Measurements from ENCODE around the gene WNT3. TPM values are rescaled to one million over a fixed set of nuclear protein-coding genes. Genes with fewer than 3 reads are reported as not detected.
A peak's percentile ranks its signal among the peaks of the same experiment; 100 is the strongest.
"Not testable (repeated sequence)": the region's sequence is repeated elsewhere in the genome, so short reads cannot be mapped to it uniquely, and the experiment has no call there.

WNT3 gene
- total RNA-seq, 1 donor from 2014 or later = 14.4 TPM

GRCh38 chr17:46771561-46772474 lies 46.7 kb downstream of the WNT3 start:
- H3K9me3 Mint-ChIP-seq (ENCODE audit: unreplicated experiment) = no peaks in the 10 kb centered on the region
- H3K27me3 Mint-ChIP-seq (ENCODE audit: unreplicated experiment) = peaks cover 9% of the 10 kb centered on the region
- H3K27ac Mint-ChIP-seq (ENCODE audit: unreplicated experiment) = no peak overlapping the region
- H3K36me3 Mint-ChIP-seq (ENCODE audit: low read depth, unreplicated experiment) = peaks cover 12% of the 10 kb centered on the region
- peaks cover 12% of the 10 kb centered on the region for H3K4me1 Mint-ChIP-seq (ENCODE audit: unreplicated experiment)
- H3K4me3 Mint-ChIP-seq (ENCODE audit: unreplicated experiment) = peak overlapping the region; percentile 71
- no peak for TF ChIP-seq CTCF (IDR thresholded peaks at IDR 0.05; ENCODE audit: unreplicated experiment)
- DNase-seq (ENCODE audit: low spot score) = no peak

GRCh38 chr17:46770818-46771560 lies 47.5 kb downstream of the WNT3 start:
- Mint-ChIP-seq H3K4me1 (ENCODE audit: unreplicated experiment) (peaks cover 12% of the 10 kb centered on the region), H3K27ac (ENCODE audit: unreplicated experiment) (no peak overlapping the region), H3K9me3 (ENCODE audit: unreplicated experiment) (no peaks in the 10 kb centered on the region), H3K4me3 (ENCODE audit: unreplicated experiment) (peak overlapping the region; percentile 83), H3K36me3 (ENCODE audit: low read depth, unreplicated experiment) (peaks cover 12% of the 10 kb centered on the region), H3K27me3 (ENCODE audit: unreplicated experiment) (peaks cover 9% of the 10 kb centered on the region)
- TF ChIP-seq CTCF (IDR thresholded peaks at IDR 0.05; ENCODE audit: unreplicated experiment) = no peak
- peak; percentile 58 for DNase-seq (ENCODE audit: low spot score)

- H3K4me3 Mint-ChIP-seq (ENCODE audit: unreplicated experiment) = peak overlapping the region; percentile 83
- H3K36me3 Mint-ChIP-seq (ENCODE audit: low read depth, unreplicated experiment) = peaks cover 12% of the 10 kb centered on the region
- no peak for DNase-seq (ENCODE audit: low spot score)
- H3K4me1 Mint-ChIP-seq (ENCODE audit: unreplicated experiment) = peaks cover 12% of the 10 kb centered on the region
- no peak overlapping the region for H3K27ac Mint-ChIP-seq (ENCODE audit: unreplicated experiment)
- no peaks in the 10 kb centered on the region for H3K9me3 Mint-ChIP-seq (ENCODE audit: unreplicated experiment)
- no peak for TF ChIP-seq CTCF (IDR thresholded peaks at IDR 0.05; ENCODE audit: unreplicated experiment)
- peaks cover 9% of the 10 kb centered on the region for H3K27me3 Mint-ChIP-seq (ENCODE audit: unreplicated experiment)
These were observed 48.1 kb downstream of the WNT3 start for GRCh38 chr17:46770439-46770817.

- H3K4me3 Mint-ChIP-seq (ENCODE audit: unreplicated experiment) = peak overlapping the region; percentile 83
- no peak for DNase-seq (ENCODE audit: low spot score)
- H3K27ac Mint-ChIP-seq (ENCODE audit: unreplicated experiment) = no peak overlapping the region
- peaks cover 9% of the 10 kb centered on the region for H3K27me3 Mint-ChIP-seq (ENCODE audit: unreplicated experiment)
- no peak for TF ChIP-seq CTCF (IDR thresholded peaks at IDR 0.05; ENCODE audit: unreplicated experiment)
- H3K36me3 Mint-ChIP-seq (ENCODE audit: low read depth, unreplicated experiment) = peaks cover 12% of the 10 kb centered on the region
- H3K9me3 Mint-ChIP-seq (ENCODE audit: unreplicated experiment) = no peaks in the 10 kb centered on the region
- H3K4me1 Mint-ChIP-seq (ENCODE audit: unreplicated experiment) = peaks cover 16% of the 10 kb centered on the region
These were observed 48.7 kb downstream of the WNT3 start for GRCh38 chr17:46769531-46770438.

GRCh38 chr17:46768896-46769295 lies 49.6 kb downstream of the WNT3 start:
- peaks cover 21% of the 10 kb centered on the region for H3K4me1 Mint-ChIP-seq (ENCODE audit: unreplicated experiment)
- not testable (repeated sequence) for H3K27me3 Mint-ChIP-seq (ENCODE audit: unreplicated experiment)

More at GRCh38 chr17:46768896-46769295, 49.6 kb downstream of the WNT3 start:
- peaks cover 12% of the 10 kb centered on the region for H3K36me3 Mint-ChIP-seq (ENCODE audit: low read depth, unreplicated experiment)
- not testable (repeated sequence) for H3K27ac Mint-ChIP-seq (ENCODE audit: unreplicated experiment); H3K4me3 Mint-ChIP-seq (ENCODE audit: unreplicated experiment); DNase-seq (ENCODE audit: low spot score); H3K9me3 Mint-ChIP-seq (ENCODE audit: unreplicated experiment)

Measured in endothelial cell (in vitro differentiated cells).